Neural cell (in vitro differentiated cells): Measurements from ENCODE around the gene GRIN3B.

Source experiments
- RAD21 ChIP-seq: fragments of 450-650 bp; conservative IDR thresholded peaks from 2 replicates; pipeline ENCODE4 v1.6.1; 2014; ENCODE audit warnings: antibody characterized with exemption, mild to moderate bottlenecking, moderate library complexity
- TAF1 ChIP-seq: IDR thresholded peaks from 2 replicates; pipeline ENCODE4 v1.6.1; 2012; ENCODE audit warnings: low read depth
- TF ChIP-seq, protein P1 (sequence below): fragments of 450-650 bp; IDR thresholded peaks from 2 replicates; pipeline ENCODE4 v1.5.1; 2014; ENCODE audit warnings: antibody characterized with exemption, mild to moderate bottlenecking, moderate library complexity; ENCODE audit not compliant: poor library complexity, severe bottlenecking

- TF ChIP-seq, protein P1, sequence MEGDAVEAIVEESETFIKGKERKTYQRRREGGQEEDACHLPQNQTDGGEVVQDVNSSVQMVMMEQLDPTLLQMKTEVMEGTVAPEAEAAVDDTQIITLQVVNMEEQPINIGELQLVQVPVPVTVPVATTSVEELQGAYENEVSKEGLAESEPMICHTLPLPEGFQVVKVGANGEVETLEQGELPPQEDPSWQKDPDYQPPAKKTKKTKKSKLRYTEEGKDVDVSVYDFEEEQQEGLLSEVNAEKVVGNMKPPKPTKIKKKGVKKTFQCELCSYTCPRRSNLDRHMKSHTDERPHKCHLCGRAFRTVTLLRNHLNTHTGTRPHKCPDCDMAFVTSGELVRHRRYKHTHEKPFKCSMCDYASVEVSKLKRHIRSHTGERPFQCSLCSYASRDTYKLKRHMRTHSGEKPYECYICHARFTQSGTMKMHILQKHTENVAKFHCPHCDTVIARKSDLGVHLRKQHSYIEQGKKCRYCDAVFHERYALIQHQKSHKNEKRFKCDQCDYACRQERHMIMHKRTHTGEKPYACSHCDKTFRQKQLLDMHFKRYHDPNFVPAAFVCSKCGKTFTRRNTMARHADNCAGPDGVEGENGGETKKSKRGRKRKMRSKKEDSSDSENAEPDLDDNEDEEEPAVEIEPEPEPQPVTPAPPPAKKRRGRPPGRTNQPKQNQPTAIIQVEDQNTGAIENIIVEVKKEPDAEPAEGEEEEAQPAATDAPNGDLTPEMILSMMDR = no peak
- TF ChIP-seq TAF1 (no peak), RAD21 (no peak)
Measured at GRCh38 chr19:1017906-1018305, 17.7 kb downstream of the GRIN3B start.
